Activated CD4-positive, CD25-positive, alpha-beta regulatory T cell (primary cell): ENCODE data around the gene AVEN.
"Not testable (repeated sequence)": the region's sequence is repeated elsewhere in the genome, so short reads cannot be mapped to it uniquely, and the experiment has no call there.

ENCODE experiments used
- DNase-seq, 4 experiments: peaks; one replicate each; lab custom pipeline; 2025; lab: John Stamatoyannopoulos, UW

The AVEN gene

DNA sequence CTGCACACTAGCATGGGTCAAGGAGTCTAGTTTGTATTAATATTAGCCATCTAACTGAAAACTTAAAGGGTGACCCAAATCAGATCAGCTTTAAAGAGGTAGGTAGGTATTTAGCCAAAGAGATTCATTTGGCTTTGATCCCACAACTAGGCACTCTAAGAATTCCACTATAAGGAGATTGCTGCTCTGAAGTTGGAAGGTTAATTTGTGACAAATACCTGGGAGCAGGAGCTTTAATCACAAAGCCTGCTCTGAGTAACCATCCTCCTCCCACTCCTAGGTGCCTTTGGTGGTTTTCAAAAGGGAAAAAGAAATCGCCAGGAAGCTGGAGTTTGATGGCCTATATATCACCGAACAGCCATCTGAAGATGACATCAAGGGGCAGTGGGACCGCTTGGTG lies 191.0 kb downstream of the AVEN start:
- DNase-seq: no peak

DNA sequence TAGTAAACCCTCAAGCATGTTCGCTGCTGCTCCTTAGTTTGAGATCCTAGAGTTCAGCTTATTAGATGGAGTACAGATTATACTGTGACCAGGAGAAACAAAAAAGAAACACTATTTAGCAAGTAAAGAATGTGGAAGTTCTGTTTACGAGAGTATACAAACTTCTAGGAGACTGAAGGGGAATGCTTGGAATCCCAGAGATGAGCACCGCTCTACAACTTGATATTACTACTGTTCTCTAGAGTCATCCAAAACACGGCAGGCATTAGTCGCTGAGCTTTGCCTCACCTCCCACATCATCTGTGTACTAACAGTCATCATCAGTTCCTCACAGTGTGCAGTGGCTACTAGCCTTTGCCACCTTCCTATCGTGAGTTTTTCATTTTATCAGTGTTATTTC lies 192.1 kb downstream of the AVEN start:
- DNase-seq: no peak

DNA sequence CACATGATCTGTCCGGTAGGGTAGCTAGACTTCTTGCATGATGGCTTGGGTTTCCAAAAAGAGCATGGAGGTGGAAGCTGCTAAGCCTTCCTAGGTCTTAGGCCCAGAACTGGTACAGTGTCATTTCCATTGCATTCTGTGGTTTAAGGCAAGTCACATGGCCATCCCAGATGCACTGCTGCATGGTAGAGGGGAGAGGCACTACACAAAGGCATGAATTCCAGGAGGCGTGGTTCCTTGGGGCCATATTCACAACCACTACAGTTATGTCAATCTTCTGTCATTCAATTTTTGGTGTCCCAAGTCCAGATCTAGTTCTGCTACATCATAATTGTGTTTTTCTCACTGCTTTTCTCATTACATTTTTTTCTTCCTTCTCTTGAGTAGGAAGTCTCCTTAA lies 192.9 kb downstream of the AVEN start:
- no peak for DNase-seq

DNA sequence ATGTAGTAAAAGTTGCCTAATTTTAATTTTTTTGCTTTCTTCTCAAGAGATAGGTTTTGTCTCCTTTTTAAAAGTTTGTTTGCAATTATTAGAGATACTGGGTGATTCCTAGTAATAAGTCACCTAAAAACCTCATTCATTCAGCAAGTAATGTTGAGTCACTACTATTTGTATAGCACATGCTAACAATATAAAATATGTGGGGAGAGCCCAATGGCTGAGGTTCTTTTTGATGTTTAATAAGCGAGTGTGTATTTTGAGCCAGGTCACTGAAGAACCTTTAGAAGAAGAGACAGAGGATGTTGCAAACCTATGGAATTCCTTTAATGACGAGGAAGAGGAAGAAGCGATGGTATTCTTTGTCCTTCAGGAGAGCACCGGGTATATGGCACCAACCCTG lies 194.4 kb downstream of the AVEN start:
- DNase-seq: no peak

DNA sequence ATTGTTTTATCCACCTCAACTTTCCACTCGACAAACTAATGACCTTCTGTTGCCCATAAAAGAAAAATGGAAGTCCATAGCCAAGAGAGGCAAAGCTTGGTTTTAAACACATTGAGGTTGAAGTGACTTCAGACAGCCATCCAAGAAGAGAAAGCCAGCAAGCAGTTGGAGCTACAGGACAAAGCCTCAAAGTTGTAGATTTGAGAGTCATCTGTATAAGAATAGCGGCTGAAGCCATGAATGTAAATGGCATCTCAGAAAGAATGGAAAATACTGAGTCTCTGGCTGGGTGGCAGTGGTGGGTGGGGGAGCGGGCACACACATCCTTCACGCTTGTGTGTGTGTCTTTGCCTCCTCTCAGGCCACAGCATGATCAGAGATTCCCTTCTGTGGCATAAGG lies 194.8 kb downstream of the AVEN start:
- DNase-seq: no peak

DNA sequence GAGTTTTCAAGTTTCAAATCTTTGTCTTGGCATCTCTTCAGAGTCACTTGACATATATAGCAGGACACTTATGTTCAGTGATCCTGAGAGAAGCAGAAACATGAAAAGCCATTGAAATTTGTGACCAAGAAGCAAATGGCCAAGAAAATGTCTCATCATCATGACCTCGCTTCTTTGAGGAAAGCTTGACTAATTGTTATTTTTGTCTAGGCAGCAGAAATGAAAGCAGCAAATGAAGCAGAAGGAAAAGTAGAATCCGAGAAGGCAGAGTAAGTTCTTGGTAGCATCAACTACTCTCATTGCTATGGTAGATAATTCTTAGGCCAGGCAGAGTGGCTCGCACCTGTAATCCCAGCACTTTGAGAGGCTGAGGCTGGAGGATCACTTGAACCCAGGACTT lies 198.4 kb downstream of the AVEN start:
- no peak for DNase-seq

DNA sequence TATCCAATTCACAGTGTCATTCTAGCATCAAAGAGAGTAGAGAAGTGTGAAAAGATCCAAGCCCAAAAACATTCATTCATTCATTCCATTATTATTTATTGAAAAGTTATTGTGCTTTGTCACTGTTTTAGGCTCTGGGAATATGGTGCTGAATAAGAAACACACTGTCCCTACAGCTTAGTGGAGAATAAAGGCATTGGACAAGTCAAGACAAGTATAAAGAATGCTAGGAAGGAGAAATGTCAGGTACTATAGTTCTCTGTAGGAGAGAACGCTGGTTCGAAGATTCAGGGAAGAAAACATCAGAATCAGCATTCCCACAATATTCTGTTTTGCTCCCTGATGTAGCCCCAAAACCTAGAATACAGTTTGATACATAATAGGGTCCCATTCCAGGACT lies 199.5 kb downstream of the AVEN start:
- DNase-seq: no peak

DNA sequence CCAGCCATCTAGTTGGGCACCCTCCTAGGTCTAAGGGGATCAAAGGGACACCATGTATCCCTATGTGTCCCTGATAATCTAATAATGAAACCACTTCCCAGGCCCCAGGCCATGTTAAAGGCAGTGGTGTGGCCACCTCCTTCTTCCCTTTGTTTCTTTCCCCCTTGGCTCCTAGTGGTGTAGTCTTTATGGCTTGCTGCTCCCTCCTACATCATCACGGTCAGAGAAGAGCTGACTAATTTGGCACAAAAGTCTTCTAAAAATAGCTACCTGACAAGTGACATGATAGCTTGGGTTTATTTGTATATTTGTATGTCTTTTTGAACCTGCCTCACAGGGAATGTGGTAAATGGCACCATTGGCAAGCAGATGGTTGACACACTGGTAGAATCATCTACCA lies 201.7 kb downstream of the AVEN start:
- DNase-seq: no peak

DNA sequence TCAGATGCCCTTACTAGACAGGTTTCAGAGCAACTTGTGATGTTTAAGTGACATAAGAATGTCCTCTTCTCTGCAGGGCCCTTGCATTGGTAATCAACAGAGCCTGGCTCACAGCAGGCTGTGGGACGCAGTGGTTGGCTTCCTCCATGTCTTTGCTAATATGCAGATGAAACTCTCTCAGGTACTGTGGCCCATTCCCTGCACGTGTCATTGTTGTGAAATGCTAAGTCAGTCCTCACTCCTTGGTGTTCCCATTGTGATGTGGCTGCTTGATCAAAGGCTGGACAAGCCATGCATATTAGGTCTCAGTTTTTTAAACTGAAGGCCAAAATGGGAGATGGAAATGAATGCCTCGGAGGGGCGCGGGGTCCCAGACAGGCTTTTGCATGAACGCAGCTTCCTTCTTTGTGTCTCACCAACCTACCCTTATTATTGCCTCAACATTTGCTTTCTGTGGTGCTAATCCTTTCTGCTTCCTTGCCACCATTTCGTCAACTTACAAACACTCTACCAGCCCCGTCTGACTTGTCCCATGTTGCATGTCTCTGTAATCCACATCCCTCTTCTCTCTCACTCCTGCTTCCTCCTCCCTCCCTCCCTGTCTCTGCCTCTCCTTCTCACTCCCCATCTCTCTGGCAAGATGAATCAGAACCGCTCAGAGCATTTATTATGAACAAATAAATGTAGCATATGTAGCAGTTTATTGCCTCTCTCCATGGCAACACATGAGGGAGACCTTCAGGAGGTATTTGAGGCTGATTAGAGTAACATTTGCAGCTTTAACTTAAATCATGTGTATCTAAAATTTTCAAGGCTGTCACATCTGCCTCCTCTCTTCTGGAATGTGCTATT lies 203.9 kb downstream of the AVEN start:
- DNase-seq: no peak

DNA sequence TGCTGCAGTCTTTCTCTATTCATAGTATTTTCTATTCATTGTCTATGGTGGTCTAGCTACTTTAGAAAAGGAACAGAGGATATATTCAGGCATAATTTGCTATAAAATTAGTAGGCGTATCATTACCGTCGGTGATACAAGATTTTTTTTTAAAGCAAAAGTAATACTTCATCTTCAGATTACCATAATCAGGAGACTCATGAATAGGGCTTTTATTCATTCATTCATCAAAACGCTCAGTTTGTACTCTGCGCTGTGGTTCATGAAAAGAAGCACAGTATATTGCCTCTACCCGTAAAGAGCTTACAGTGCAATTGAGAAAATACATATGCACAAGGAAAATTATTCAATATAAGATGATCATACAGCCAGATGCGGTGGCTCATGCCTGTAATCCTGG lies 207.4 kb downstream of the AVEN start:
- no peak for DNase-seq

DNA sequence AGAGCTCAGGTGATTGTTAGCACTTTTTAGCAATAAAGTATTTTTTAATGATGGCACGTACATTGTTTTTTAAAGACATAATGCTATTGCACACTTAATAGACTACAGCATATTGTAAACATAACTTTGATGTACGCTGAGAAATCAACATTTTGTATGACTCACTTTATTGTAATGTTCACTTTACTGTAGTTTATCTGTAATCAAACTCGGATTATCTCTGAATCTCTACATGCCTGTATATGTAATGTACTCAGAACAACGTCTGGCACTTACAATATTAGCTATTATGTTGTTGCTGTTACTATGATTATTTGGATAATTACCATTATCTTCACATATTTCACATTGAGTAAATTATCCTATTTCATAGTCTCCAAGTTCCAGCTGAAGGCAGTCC lies 208.7 kb downstream of the AVEN start:
- no peak for DNase-seq

DNA sequence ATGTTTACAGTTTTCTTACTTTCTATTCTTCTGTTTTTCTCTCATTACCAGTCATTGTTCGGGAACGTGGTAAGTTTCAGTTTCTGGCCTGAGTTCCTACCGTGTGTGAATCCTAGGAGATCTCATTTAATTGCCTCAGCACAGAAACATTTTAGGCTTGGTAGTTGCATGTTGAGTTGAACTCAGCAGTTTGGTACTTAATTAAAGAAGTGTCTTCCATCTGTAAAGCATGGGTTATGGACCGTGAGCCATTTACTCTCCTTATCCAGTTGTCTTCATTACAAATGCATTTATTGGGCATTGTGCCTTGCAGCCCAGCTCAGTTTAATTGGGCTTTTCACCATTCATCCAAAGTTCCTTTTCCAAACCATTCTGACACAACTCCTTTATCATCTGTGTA lies 212.8 kb downstream of the AVEN start:
- DNase-seq: no peak

DNA sequence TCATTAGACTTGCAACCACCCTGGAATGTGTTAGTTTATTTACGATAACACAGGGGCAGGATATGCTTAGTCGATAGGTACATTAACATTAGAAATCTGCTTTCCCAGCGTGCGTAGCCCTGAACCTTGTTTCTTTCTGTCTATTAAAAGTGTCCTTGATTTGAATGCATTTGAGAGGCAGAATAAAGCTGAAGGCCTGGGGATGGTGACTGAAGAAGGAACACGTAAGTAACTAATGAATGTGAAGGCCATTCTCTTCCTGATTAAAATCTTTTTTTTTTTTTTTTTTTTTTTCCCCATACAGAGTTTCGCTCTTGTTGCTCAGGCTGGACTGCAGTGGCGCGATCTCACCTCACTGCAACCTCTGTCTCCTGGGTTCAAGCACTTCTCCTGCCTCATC lies 213.6 kb downstream of the AVEN start:
- DNase-seq: no peak

DNA sequence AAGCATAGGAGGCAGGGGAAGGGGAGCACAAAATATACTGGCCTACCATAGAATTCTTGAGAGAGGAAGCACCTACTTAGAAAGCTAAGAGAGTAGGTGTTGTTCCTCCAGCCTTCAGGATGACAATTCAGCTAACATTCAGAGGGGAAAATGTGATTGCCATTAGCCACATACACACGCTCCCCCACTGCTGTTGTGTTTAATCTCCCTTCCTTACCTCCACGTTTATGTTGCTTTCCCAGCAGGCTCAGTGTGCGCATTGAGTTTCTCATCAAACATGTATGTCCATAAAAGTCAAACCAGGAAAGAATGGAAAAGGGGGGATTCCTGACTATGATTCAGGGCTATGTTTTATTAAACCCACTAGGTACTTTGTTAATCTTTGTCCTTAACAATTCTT lies 215.9 kb downstream of the AVEN start:
- no peak for DNase-seq

DNA sequence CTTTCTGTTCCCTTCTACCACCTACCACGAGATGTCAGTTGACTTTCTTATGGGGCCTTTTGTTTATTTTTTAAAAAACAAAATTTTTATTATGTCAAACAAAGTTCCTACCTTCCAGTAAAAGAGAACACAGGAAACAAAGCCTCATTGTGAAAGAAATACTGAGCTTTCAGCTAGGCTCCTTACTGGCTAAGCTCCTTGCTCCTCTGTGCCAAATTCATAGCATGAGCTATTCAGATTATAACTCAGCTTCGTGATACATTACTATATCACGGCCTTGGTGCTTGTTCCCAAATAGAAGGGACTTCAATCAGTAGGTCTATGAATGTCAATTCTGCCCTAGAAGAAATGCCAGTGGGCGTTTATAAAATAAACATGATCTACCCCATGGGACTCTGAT lies 216.5 kb downstream of the AVEN start:
- DNase-seq: no peak

DNA sequence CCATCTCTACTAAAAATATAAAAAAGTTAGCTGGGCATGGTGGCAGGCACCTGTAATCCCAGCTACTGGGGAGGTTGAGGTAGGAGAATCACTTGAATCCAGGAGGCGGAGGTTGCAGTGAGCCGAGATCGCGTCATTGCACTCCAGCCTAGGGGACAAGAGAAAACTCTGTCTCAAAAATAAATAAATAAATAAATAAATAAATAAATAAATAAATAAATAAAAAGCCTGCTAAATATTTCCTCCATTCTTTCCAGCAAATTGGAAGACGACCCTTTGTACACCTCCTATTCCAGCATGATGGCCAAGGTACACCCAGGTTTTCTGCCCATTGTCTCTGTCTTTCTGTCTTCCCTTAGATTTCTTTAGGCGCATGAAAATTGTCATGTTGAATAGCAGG lies 219.5 kb downstream of the AVEN start:
- DNase-seq: not testable (repeated sequence)
